Stimulated activated CD4-positive, alpha-beta T cell treated with anti-CD3 and anti-CD28 coated beads, Interleukin-4, amount 100 ng/mL, for 48 hours (primary cell): ENCODE data around the gene PARN.
"Not testable (repeated sequence)": the region's sequence is repeated elsewhere in the genome, so short reads cannot be mapped to it uniquely, and the experiment has no call there.

Experiments
- DNase-seq, 2 donors: peaks; one replicate each; pipeline ENCODE4 v3.0.0-alpha.2; 2020; ENCODE audit warnings: low read depth in 2 of 2

Gene PARN

DNA sequence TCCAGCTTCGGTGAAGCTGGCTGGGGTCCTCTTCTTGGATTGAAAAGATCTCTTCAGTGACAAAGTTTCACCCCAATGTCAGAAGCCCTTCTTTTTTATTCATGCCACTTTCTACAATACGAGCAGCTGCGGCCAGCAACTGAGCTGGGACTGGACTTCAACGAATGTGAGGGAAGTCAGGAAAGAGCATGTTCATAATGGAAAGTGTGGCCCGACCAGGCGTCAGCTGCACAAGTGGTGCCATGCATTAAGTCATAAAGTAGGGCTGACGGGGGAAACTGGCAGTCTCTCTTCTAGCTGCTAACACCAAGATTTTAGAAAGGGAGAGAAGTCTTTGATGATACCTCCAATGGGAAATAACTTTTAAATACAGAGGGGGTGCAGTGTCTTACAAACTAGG is 192.6 kb downstream of the PARN start:
- no peak for DNase-seq

DNA sequence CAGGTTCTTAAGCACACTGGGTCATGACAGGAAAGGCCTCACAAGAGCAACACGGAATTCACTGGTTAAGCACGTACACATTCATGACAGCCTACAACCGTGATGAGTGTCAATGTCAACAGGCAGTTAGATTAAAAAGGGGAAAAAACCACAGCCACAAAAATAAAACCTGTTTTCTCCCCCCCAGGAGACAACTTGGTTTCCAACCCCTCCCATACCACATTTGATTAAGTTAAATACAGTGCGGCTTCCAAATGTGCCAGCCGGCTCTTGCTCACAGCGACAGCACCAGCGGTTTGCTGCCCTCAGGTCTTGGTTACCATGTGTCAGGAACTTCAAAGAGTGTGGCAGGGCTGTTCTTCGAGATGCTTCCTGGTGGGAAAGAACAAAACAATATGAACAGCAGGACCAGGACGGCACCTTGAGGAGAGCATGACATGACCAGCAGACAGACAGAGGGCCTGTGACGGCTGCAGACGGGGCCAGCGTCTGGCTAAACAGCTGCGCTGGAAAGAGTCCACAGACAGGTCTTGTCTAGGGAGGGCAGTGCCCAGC is 193.6 kb downstream of the PARN start:
- DNase-seq = no peak

DNA sequence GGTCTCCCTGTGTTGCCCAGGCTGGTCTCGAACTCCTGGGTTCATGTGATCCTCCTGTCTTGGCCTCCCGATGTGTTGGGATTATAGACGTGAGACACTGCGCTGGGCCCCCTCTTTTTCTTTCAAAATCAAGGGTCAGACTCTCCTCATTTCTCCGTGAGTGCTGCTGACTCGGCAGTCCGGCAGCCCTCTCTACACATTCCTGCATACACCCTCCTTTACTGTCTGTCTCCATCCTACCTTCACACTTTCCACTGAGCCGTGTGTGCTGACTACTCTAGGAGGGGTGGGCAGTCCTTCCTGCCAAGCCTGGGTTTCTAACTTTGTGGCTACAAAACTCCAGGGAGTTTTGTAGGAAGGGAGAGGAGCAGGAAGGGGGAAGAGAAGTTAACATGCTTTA is 195.2 kb downstream of the PARN start:
- no peak for DNase-seq

DNA sequence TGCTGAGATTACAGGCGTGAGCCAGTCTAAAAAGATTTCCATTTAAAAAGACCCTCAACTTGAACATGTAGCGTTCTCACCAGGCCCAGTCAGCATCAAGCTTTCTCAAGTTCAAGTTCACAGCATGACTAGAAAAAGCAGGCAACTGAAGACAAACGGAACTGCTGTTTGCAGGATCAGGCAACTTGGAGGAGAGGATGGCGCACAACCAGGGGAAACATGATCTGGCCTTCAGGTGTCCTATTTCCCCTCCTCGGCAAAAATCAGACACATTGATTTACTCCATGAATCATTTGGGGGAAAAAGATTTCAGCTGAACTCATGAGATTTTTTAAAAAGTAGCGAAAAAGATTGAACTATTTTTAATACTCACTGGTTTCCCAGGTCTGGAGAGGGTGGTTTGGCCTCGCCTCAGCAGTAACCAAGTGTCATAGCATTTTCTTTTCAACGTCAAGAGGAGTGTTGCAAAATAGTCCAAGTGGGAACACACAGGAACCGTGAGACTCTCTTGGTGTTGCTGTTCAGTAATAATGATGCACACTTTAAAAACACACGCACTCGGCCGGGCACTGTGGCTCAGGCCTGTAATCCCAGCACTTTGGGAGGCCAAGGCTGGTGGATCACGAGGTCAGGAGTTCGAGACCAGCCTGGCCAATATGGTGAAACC is 201.0 kb downstream of the PARN start:
- DNase-seq = not testable (repeated sequence)

DNA sequence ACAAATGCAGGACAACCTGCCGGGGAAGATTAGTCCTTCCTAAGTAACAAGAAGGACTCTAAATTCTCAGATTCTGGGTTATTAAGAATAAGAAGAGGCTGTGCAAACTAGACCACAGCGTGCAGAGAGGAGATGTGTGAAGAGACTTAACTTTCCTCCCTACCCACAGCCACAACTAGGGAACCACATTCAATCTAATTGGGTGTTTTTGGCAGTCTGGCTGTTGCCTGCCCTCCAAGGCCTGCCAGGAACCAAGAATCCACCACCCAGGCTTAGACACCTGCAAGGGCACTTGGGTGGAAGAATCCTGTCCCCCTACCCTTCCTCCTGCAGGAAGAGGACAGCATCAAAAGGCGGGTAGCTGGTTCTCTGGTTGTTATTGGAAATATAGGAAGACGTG is 202.0 kb downstream of the PARN start:
- DNase-seq = no peak

DNA sequence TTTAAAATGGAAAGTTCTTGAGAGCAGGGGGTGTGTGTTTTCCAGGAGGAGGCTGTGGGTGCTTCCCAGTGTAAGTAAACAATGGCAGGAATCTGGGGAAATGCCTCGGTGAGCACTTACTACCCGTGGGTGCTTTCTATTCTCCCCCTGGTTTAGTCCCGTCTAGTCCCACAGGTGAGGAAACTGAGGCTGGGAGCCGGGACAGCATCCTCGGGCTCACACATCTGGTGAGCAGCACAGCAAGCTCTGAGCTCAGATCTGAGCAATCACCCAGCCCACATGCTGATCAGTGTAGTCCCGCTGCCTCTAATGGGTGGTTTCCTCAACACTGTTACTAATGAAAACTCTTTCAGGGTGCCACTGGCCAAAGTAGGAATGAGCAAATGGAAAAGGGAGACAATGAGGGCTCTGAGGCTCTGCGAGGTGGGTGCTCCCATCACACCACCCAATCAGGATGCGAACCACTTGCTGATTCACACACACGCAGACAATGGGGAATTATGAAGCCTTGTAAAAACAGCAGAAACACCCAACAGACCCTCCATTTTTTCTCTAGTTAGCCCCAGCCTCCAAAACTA is 202.6 kb downstream of the PARN start:
- no peak for DNase-seq

DNA sequence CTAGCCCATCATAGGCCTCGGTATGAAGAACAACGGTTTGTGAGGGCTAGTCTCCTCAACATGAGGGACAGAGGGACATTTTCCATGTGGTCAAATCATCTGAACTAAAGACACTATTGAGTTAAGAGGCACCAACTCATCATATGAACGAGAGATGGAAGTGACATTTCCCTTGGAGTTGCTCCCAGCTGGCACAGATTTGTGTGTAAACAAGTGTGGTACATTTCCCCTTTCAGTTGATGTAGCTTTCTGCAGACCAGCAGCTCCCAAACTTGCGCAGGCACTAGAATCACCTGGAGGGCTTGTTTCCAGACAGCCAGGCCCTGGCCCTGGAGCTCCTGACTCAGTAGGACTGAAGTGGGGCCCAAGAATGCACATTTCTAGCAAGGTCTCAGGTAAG is 205.5 kb downstream of the PARN start:
- no peak for DNase-seq

DNA sequence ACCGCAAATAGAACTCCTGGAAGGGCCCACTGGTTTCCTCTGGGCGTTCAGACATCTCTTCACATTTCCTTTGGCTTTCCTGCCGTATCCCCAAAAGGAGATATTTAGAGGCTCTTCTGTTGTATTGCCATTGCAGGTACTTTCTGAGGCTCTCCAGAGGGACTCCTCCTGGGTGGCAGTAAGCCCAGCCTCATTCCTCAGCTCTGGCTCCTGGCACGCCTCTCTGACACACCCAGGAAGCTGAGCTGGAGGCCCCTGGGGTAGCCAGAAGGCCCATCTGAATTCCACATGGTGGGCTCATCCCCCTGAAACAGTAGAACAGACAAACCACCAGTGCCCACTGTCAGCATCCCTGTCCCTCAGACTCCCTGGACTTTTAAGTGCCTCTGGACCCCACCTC is 206.7 kb downstream of the PARN start:
- DNase-seq = no peak

DNA sequence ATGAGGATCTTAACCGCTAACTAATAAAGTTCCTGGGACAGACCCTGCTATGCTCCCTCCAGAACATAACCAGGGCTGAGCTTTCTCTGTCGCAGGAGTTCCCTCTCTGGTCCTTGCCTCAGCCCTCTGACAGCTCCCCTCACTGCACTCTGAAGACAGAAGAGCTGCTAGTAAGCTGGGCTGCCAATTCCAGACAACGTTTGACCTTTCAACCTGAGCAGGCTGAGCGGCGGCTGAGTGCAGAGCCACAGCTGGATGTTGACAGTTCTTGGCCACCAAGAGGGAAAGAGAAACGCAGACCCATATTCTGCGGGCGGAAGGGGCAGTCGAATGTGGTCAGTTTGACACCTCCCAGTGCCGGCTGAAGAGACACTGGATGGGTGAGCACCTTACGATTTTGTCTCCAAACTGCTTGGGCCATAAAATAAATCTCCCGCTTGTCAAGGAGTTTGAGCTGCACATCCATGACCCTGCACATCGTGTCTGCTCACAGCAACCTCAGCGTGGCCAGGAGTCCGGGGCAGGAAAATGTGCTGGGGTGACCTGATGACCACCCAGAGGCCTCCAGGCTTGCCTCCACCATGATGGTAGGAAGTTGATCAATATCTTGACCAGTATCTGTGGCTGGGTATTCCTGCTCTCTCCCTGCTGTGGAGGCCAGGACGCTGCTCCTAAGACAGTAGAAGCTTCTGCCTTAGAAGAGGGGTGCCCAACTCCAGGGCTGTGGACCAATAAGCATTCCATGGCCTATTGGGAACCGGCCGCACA is 209.2 kb downstream of the PARN start:
- DNase-seq = no peak

DNA sequence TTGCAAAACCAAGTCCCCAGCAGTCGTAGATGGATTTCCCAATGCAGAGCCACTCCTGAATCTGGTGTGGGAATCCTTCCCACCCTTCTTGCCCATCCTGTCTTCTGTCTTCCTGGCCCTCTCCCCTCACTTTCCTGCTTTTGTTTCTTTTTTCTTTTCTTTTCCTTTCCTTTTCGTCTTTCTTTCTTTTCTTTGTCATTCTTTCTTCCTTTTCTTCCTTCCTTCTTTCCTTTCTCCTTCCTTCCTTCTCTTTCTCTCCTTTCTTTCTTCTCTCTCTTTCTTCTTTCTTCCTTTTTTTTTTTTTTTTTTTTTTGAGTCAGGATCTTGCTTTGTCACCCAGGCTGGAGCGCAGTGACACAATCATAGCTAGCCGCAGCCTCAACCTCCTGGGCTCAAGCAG is 209.8 kb downstream of the PARN start:
- not testable (repeated sequence) for DNase-seq

DNA sequence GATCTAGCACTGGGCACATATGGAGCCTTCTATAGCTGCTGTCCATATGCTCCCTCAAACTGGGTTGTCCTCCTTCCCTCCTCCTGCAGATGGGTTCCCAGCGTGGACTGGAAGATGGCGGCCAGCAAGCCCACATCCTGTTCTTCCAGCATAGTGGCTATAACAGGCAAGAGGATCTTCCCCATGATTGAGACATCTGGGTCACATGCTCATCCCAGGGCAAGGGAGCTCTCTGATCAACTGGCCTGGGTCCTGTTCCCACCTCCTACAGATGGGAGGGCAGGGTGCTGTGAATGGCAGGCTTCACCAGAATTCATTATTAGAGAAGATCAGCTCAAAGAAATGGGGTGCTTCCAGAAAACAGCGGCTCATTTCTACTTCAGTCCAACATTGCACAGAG is 210.2 kb downstream of the PARN start:
- DNase-seq = no peak

DNA sequence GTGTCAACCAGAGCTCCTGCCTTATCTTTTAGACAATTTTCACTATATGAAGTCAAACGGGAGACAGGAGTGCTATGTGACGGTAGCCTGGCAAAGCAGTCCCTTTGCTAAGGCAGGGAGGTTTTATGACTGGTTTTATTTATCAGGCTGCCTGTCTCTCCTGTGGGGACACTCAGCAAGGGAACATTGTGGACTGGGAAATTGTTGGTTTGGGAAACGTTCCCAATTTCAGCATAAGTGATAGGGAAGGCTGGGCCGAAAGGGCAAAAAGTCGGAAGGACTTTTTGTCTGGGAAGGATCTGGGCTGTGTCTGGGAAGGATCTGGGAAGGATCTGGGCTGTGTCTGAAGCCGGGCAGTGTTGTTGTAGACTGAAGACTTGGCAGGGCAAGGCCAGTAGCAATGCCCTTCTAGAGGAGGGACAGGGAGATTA is 211.2 kb downstream of the PARN start:
- DNase-seq = no peak

DNA sequence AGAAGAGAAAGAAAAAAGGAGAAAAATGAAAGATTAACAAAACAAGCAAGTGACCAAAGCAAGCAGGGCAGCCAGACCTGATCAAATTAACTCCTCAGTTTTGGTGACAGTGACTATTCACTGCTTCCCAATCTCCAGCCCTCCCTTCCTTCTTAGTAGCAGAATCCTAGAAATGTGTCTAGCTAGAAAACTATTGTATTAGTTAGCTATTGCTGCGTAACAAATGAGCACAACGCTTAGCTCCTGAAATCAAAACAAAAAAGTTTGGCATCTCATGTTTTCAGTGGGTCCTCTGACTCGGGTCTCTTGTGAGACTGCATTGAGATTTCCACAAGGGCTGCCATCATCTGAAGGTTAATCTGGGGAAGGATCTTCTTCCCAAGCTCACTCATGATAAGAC is 213.9 kb downstream of the PARN start:
- DNase-seq = no peak

DNA sequence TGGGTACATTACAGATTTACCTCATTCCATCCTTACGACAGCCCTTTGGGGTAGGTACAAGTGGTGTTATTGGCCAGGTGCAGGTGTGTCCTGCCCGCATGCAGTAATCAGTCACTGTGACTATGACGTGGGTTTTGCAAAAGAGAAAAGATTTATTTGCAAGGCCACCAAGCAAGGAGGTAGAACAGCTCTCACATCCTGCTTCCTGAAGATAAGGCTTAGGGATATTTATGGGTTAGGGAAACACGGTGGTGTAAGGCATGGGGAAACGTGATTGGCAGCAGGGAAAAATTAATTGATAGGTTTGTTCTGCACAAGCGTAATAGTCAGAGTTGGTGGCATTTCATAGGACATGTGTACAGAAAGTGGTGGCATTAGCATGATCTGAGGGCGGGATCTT is 214.8 kb downstream of the PARN start:
- DNase-seq = no peak

DNA sequence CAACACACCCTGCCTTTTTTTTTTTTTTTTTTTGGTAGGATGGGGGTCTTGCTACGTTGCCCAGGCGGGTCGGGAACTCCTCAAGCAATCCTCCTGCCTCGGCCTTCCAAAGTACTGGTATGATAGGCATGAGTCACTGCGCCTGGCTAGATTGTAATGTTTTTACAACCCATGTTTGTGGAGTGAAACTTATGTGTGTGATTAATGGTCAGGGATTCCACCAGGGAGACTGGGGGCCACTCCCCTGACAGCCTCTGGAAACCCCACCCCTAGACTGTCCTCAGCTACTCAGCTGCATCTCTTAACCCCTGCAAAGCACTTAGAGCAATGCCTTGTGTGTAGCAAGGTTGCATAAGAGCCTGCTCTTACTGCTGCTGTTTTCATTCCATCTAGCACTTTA is 220.5 kb downstream of the PARN start:
- no peak for DNase-seq

DNA sequence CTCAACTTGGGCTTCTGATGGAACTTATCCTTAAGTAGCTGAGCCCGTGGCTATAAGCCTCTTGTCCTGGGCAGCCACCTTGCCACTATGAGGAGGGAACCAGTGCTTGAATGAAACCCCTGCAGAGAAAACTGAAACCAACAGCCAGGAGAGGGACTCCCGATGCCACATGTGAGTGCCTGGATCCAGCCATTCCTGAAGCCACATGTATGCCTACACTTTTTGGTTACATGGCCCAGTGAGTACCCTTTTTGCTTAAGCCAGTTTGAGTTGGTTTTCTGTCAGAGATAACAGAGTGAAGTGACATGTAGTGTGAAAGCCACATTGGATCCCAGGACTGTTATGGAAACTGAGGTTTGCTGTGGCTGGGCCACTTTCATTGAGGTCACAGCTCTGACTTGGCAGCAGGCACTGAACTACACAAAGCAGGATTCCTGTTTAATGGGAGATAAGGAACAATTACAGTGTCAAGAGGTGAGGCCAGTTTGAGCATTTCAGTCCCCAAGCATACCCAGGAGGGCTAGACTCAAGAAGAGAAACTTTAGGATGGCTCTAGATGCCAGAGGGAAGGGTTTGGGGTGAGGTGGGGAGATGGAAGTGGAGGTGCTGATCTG is 222.2 kb downstream of the PARN start:
- DNase-seq = no peak

DNA sequence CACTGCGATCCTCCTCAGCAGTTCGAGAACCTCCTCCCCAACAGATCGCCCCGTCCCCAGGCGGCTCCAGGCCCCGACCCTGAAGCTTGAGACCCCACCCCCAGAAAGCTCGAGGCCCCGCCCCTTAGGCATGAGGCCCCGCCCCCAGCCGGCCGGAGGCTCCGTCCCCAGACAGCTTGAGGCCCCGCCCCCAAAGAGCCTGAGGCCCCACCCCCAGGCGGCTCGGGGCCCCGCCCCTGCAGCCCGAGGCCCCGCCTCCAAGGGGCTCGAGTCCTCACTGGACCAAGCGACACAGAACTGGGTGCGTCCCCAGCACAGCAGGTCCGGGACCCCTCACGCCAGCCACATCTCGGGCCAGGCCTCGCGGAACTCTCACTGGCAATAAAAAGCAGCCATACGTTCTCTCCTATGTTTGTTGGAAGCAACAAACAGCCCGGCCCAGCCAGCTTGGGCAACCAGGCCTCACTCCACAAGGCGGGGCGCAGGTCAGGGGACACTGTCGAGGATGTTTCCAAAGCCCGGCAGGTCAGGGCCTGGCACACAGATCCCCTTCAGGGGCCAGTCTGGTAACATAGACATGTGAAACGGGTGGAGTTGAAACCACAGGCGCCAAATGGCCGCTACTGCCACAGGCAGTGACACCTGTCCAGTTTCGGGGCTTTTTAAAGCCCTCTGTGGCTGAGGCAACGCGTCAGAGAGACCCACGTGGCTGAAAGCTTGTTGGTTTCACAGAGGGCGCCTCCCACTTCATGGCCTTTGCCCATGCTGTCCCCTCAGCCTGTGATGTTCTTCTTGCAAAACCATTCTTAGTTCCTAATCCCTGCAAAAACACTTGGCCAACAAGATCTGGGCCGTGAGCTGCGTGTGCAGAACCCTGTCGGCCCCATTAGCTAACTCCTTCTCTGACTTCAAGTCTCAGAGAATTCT is 224.2 kb downstream of the PARN start:
- peak; percentile 9 to 30 for DNase-seq

DNA sequence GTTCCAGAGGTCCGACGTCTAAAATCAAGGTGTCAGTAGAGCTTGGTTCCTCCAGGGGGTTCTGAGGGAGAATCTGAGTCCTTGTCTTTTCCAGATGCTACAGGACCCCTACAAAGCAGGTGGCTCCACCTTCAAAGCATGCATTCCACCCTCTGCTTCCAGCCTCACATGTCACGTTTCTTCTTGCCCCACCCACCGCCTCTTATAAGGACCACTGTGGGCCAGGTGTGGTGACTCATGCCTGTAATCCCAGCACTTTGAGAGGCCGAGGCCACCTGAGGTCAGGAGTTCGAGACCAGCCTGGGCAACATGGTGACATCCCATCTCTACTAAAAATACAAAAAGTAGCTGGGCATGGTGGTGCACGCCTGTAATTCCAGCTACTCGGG is 227.1 kb downstream of the PARN start:
- not testable (repeated sequence) for DNase-seq

DNA sequence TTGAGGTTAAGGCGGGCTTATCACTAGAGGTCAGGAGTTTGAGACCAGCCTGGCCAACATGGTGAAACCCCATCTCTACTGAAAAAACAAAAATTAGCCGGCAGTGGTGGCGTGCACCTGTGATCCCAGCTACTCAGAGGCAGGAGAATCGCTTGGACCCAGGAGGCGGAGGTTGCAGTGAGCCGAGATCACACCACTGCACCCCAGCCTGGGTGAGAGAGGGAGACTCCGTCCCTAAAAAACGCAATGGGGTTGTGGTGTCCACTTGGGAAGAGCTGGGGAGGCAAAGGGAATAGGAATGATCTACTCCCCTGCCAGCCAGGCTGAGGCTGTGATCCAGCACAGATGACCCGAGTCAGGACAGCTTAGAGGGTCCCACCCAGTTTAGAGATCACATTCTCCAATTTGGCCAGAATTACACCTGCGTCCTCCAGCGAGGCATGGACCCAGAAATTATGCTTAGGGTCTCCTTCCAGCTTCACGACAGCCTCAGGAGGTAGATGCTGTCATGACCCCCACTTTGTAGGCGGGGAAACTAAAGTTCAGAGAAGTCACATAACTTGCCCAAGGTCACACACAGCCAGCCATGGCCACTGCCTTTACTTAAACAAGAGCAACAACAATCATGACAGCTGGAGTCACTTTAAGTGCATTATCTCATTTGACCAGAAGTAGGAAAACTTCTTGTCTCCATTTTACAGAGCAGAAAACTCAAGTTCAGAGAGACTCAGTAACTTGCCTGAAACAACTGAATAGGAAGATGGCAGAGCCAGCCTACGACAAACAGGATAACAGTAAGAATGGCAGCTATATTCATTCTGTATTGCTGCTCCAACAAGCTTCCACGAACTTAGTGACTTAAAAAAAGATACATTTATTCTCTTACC is 227.7 kb downstream of the PARN start:
- DNase-seq = not testable (repeated sequence)

DNA sequence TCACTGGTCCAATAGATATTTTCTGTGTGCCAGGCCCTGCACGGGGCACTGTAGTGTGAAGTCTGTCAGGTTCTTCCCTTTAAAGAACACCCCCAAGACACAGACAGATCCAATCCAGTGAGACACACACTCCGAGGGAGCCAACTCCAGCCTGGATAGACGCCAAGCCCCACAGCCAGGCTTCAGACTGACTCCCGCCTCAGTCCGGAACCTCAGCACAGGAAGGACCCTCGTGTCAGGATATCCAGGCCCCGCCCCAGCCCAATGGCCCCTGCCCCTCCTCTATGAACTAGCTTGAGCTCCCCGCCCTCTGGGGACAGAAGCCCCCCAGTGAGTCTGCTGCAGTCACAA is 228.4 kb downstream of the PARN start:
- not testable (repeated sequence) for DNase-seq
